ENCODE data around the gene HDLBP.

HDLBP gene

GRCh38 chr2:241313543-241314095 lies 1.9 kb downstream of the HDLBP start:
- H3K4me3 ChIP-seq (replicated peaks; ENCODE audit: low read depth, low read length): peak overlapping the region; percentile 98
- no peak for TF ChIP-seq CTCF (IDR thresholded peaks at IDR 0.05; ENCODE audit: low read length, missing control alignments)

GRCh38 chr2:241312082-241312481 lies 3.4 kb downstream of the HDLBP start:
- no peak for TF ChIP-seq CTCF (IDR thresholded peaks at IDR 0.05; ENCODE audit: low read length, missing control alignments)
- H3K4me3 ChIP-seq (replicated peaks; ENCODE audit: low read depth, low read length): no peak overlapping the region
- peak; percentile 39 for DNase-seq (ENCODE audit: low read depth)

More at GRCh38 chr2:241313543-241314095, 1.9 kb downstream of the HDLBP start:
- DNase-seq (ENCODE audit: low read depth): no peak

GRCh38 chr2:241310917-241311566 lies 4.4 kb downstream of the HDLBP start:
- no peak overlapping the region for H3K4me3 ChIP-seq (replicated peaks; ENCODE audit: low read depth, low read length)
- DNase-seq (ENCODE audit: low read depth): no peak
- no peak for TF ChIP-seq CTCF (IDR thresholded peaks at IDR 0.05; ENCODE audit: low read length, missing control alignments)

- DNase-seq (ENCODE audit: low read depth): peak; percentile 31
- H3K4me3 ChIP-seq (replicated peaks; ENCODE audit: low read depth, low read length): no peak overlapping the region
- no peak for TF ChIP-seq CTCF (IDR thresholded peaks at IDR 0.05; ENCODE audit: low read length, missing control alignments)
Measured at GRCh38 chr2:241309684-241310117, 5.8 kb downstream of the HDLBP start.

- no peak overlapping the region for H3K4me3 ChIP-seq (replicated peaks; ENCODE audit: low read depth, low read length)
- no peak for TF ChIP-seq CTCF (IDR thresholded peaks at IDR 0.05; ENCODE audit: low read length, missing control alignments)
- DNase-seq (ENCODE audit: low read depth): no peak
Measured at GRCh38 chr2:241308832-241309500, 6.5 kb downstream of the HDLBP start.

- no peak for TF ChIP-seq CTCF (IDR thresholded peaks at IDR 0.05; ENCODE audit: low read length, missing control alignments)
- no peak overlapping the region for H3K4me3 ChIP-seq (replicated peaks; ENCODE audit: low read depth, low read length)
- DNase-seq (ENCODE audit: low read depth): no peak
Measured at GRCh38 chr2:241308267-241308666, 7.2 kb downstream of the HDLBP start.

Measured in fibroblast of pulmonary artery (primary cell).